HG02642 (cell line): ENCODE results near the gene DNAJC11.
"Not testable (repeated sequence)": the region's sequence is repeated elsewhere in the genome, so short reads cannot be mapped to it uniquely, and the experiment has no call there.

Source experiments
- ATAC-seq: cut with Tn5 transposase; IDR thresholded peaks from one replicate; pipeline ENCODE4 v1.9.1; 2021; ENCODE audit warnings: mild to moderate bottlenecking; ENCODE audit not compliant: unreplicated experiment, poor library complexity

DNAJC11 gene

DNA sequence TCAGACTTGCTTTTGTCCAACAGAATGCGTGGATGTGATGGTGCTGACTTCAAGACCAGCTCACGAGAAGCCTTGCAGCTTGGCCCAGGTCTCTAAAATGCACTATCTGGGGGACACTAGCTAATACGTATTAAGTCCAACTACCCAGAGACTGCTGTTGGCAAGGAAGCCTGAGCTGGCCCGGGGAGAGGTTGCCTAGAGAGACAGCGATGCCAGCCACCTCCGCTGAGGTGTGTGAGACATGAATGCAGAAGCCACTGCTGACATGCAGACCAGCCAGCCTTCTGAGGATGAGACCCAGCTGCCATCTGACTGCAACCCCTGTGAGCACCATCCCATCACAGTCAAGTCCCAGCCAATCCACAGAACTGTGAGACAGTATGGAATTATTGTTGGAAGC, 44.5 kb downstream of the DNAJC11 start:
- ATAC-seq: no peak

DNA sequence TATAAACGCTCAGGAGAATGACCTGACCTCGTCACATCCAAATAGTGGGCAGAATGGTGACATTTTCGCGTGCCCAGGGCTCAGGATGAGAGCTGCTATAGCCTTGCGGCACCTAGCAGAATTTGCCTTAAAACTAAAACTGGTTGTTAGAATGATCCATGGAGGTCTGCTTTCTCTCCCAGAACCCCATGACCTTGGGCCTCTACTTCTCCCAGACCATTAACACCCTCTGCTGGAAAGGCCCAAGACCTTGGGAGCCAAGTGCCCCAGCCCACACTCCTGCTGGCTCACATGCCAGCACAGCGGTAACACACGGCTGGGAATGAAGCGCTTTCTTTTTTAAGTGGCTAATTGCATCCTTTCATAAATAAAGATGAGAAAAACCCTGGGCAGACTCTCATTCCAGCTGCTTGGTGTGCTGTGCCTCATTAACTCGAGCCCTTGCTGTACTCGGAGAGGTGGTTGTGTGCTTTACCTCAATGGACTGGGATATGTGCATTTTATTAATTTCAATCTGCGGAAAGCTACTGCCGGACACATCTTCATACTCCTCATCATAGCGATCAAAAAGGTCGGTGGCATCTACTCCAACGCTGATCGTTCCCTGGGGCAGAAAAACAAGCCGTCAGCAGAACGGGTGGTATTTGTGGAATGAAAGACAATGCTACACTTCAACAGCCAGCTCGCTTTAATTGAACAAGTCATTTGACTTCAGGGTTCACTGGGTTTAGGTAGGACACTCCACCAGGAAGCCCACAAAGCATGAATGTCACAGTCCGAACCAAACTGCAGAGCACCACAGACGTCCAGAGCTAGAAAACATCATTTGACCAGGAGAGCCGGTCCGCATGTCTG, 48.0 kb downstream of the DNAJC11 start:
- no peak for ATAC-seq

DNA sequence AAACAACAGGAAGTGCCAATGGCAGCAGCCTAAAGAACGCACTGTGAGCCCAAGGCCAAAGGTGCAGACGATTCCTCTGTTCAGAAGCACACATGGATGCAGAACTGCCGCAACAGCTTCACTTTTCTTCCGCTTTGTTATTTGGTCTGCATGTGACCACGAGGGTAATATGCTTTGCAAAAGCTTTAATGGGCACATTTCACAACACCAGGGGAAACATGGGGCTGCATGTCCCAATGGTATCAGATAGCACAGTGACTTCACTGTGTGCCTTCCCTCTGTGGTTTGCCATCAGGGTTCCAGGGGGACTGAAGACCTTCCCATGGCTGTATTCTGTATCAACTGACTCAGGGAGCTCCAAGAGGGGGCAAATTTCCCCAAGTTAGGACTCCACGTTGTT, 48.6 kb downstream of the DNAJC11 start:
- ATAC-seq: no peak

DNA sequence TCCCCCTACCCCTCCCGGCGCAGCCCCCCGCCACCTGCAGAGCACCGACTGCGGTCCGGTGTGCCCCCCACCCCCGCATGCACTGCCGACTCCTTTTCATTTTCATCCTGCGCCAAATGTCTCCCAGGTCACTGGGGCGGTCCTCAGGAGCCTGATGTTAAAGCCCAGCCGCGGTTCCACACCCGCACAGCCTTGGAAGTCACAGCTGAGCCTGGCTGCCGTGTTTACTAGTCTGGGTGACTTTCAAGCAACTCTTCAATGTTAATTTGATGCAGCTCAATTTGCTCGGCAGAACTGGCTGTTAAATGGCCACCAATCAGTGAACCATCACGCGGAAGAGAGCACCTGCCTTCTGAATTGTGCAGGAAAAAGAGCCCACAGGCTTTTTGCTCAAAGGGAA, 49.7 kb downstream of the DNAJC11 start:
- no peak for ATAC-seq

DNA sequence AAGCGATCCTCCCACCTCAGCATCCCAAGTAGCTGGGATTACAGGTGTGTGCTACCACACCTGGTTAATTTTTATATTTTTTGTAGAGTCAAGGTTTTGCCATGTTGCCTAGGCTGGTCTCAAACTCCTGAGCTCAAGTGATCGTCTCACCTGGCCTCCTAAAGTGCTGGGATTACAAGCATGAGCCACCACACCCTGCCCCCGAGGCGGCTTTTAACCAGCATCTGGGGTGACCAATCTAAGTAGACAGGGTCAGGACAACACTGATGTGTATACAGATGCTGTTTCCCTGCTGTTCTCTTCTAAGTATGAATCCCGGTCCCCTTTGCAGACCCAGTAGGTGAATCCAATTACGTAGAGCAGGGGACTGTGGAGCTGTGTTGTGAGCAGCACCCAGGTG, 53.1 kb downstream of the DNAJC11 start:
- ATAC-seq: no peak

DNA sequence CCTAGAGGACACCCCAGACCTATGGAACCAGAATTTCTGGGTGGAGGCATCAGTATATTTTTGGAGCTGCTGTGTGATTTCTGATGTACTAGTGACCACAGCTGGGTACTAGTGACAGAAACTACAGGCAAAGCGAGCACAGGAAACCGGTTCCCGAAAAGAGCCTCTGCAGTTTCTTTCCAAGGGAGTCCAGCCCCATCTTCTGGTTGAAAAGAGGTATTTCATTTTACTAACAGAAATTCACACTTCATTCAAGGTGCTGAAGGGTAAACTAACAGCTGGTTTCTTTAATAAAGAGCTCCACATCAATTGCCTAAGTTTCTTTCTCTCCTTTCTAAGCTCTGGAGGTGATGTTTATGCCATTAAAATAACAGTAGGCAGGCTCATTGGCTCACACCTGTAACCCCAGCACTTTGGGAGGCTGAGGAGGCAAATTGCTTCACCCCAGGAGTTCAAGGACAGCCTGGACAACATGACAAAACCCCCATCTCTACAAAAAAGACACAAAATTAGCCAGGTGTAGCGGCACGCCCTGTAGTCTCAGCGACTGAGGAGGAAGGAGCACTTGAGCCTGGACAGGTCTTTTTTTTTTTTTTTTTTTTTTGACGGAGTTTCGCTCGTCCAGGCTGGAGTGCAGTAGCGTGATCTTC, 55.0 kb downstream of the DNAJC11 start:
- no peak for ATAC-seq

DNA sequence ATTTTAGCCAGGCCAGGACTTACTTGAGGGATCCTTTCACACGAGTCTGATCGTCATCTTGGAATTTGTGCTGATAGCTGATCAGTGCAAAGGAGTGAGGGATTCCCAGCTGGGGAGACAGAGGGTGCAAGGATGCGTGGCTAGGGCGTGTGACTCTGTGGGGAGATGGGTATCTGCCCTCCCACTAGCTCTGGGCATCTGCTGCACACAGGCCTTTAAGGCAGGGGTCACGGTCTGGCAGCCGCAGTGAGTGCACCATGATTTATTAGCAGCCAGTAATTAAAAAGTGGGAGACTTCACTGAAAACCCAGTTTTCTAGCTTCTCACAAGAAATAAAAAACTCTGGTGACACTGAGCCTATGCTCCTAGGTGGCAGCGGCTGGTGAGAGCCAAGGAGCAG, 56.6 kb downstream of the DNAJC11 start:
- no peak for ATAC-seq

DNA sequence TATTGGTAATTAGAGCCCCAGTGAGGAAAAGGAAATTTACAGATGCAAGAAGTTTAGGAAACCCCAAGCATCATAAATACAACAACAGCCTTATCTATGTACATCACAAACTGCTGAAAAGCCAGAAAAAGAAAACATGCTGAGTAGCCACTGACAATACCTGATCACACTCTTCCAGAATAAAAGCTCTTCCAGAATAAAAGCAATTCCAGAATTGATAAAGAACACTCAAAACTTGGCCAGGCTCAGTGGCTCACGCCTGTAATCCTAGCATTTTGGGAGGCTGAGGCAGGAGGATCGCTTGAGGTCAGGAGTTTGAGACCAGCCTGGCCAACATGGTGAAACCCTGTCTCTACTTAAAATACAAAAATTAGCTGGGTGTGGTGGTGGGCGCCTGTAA, 60.7 kb downstream of the DNAJC11 start:
- not testable (repeated sequence) for ATAC-seq

DNA sequence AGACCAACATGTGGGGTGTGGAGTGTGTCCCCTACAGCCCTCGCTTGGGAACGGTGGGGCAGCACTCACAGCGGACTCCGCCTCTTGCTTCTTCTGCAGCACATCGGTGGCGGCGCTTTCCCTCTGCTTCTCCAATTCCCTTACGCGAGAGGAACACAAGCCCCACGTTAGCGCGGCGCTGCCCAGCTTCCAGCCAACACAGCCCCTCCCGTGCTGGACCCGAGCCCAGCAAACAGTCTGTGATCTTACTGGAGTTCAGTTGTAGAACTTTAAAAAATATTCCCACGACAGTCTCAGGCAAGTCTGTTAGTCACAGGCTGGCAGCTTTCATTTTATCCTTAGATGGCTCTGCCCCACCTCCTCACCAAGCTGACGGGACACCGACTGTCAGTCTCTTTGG, 63.4 kb downstream of the DNAJC11 start:
- no peak for ATAC-seq

DNA sequence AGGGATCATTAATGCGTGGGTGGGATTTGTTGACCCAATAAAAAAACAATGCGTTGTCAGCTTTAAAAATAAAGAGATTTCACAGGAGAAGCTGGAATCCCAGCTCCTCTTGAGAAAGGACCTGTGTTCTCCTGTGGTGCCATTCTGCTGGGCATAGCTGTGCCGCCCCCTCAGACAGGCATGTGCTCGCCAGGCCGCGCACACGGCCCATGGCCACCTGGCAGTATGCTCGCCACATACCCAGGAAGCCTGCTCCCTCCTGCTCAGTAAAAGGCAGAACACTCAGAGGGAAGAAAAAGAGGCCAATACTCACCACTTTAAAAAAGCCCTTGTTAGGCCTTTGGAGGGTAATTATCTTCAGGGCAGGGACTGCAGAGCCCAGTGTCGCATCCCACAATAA, 63.8 kb downstream of the DNAJC11 start:
- no peak for ATAC-seq

DNA sequence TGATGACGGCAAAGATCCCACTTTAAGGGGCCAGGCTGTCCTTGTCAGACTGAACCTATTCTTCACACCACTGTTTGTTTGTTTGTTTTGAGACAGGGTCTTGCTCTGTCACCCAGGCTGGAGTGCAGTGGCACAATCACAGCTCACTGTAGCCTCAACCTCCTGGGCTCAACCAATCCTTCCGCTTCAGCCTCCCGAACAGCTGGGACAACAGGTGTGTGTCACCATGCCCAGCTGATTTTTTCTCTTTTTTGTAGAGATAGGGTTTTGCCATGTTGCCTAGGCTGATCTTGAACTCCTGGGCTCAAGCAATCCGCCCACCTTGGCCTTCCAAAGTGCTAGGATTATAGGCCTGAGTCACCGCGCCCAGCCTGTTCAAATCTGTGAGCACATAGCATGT, 64.8 kb downstream of the DNAJC11 start:
- not testable (repeated sequence) for ATAC-seq

DNA sequence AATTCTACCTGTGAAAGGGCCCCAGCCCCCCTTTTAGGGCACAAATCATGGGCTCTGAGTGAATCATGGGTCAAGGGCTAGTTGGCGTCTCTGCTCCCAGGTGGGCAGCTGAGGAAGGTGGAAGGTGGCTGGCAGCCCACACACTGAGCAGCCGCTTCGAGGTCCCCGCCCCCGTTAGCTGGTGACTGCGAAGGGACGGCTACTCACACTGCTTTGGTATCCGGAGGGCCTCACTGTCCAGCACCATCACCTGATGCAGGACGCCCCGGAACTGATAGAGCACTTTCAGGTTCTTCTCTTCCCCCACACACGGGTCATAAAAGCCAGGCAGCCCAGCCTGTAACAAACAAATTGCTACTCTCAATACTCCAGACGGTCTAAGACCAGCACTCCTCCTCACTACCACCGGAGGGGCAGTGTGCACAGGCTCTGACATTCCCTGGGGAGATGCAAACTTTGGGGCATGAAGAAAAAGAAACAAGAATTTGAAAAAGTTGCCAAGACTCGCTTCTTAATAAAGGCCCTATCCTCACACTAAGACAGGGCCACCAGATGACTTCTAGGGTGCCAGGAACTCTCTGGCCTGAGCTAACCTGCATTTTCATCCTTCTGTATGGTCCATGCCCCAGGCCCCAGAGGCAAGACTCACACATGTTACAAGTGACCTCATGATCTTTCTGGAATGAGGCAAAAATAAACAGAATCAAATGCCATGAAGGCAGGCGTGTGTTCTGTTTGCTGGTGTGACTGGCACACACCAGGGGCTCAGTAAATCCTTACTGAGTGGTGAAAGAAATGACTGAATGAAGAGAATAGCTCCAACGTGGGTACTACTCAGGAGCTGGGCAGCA, 65.5 kb downstream of the DNAJC11 start:
- ATAC-seq: no peak

DNA sequence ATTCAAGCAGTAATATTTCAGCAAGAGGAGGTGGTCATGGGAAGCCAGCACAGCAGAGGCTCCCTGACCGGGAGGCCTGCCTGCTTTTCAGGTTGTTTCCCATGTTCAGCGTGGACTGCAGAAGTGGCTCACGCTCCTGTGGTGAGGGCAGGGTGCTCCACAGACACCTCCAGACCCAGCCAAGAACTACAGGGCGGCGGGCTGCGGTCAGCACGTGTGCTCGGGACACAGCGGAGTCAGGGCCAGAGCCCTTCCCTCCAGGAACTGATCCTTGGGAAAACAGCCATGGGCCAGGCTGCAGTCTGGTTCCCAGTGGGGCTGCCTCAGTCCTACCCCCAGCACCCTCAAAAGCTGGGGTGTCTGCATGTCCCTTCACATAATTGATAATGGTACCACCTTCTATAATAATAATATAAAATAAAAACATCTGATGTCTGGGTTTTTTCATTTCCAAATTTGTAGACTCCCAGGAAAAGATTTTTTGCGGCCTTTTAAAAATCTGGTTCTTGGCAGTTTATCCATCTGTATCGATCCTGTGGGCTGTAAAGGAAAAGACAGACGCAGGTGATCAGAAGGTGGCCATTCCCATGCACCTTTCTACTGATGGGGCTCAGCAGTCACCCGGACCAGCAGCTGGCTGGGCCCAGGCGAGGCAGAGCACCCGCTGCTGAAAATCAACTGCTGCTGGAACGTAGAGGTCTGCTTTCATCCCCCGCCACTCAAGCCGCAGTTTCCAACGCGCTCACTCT, 66.3 kb downstream of the DNAJC11 start:
- no peak for ATAC-seq

DNA sequence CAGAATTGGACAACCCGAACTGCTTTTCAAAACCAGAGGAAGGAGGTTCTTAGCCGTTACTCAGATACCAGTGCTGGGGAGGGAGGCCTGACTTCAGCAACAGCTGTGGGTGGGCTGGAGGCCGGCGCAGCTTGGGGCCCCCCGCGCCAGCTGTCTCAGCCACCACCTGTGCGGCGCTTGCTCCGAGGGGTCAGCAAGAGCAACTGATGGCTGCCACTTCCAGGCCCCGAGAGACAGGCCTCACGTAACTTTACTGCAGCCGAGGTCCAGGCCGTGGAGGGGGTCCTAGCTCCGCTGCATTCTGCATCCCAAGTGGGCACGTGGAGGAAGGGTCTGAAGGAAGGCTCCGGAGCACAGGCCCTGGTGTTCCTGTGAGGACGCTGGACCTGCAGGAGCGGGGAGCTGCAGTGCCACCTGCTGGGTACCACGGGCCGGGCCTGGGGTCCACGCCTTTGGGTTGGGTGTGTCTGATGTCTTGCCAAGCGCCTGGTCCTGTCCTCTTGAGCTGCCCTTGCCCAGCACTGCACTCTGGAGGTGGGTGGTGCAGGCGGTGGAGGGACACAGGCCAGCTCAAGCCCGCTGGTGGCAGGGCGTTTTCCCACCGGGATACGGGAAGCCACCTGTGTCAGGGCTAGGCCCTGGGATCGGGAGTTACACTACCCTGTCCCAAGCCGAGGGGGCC, 67.1 kb downstream of the DNAJC11 start:
- ATAC-seq: no peak

DNA sequence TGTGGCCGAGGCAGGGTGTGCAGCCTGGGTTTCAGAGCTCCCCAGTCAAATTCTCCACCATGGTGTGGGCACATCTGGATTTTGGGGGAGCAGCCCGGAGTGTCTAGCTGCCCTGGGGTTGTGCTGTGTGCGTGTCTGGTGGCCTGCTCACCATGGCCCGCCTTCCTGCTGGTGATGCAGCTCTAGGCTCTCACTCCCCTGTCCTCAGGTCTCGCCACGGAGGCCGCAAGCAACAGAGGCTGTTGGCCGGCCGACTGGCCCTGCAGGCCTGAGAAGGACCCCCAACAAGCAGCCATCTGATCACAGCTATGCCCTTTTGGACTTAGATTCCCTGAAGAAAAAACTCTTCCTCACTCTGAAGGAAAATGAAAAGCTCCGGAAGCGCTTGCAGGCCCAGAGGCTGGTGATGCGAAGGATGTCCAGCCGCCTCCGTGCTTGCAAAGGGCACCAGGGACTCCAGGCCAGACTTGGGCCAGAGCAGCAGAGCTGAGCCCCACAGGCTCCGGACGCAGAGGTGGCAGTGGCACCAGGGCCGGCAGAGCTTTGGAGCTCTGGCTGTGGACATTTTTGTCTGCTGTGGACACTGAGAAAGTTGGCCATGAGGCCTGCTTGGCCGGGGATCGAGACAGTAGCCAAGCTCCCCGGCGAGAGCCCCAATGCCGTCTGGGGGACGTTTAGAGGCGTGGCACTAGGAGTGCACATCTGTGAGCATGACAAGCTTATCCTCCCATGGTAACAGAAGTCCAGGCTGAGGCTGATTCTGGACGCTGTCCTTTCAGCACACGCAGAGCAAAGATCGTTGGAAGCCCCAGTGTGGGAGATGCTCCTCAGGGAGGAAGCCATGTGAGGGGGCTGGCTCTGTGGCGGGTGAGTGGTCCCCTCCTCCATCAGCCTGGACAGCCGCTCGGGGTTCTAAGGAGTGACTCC, 68.8 kb downstream of the DNAJC11 start:
- no peak for ATAC-seq

DNA sequence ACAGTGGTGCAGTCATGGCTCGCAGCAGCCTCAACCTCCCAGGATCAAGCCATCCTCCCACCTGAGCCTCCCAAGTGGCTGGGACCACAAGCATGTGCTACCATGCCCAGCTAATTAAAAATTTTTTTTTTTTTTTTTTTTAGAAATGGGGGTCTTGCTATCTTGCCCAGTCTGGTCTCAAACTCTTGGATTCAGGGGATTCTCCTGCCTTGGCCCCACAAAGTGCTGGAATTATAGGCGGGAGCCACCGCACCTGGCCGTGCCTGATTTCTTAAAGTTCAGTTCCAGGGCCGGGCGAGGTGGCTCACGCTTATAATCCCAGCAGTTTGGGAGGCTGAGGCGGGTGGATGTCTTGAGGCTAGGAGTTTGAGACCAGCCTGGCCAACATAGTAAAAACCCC, 70.6 kb downstream of the DNAJC11 start:
- ATAC-seq: no peak

DNA sequence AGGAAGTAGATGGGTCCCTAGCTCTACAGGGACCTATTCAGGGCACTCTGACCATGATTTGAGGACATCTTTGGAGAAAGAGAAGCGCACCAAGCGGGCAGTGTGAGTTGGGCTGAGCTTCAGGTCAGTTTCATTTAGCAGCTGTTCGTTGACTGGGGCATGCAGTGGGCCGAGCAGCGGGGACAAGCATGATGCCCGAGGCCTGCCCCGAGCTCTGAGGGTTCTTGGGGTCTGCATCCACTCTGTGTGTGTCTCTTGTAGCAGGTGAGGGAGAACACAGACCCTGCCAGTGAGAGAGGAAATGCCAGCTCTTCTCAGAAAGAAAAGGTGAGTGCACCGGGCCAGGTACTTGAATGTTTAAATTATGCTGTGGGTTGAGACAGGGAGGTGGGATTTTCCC, 71.6 kb downstream of the DNAJC11 start:
- ATAC-seq: no peak

DNA sequence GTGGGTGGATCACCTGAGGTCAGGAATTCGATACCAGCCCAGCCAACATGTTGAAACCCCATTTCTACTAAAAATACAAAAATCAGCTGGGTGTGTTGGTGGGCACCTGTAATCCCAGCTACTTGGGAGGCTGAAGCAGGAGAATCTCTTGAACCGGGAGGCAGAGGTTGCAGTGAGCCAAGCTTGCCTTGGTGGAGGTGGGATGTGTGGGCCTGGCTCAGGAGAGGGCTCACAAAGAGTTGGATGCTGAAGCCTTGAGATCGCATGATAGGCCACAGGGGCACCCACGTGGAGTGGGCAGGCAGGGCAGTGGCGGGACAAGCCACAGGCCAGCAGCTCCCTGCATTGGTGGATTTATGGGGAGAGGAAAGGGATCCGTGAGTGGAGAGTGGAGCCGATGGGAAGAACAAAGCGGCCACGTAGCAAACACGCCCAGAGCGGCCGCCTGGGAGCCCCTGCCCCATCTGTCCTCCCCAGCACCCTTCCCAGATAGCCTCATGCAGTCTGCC, 72.6 kb downstream of the DNAJC11 start:
- no peak for ATAC-seq
